CD14-positive monocyte (primary cell): ENCODE results near the gene PIAS4. TPM values are rescaled to one million over a fixed set of nuclear protein-coding genes. Genes with fewer than 3 reads are reported as not detected.

Experiments used
- DNase-seq, 3 donors: peaks; one replicate each; pipeline ENCODE4 v3.0.0-alpha.2; 2011 to 2022
- H2AFZ ChIP-seq: 2 replicates; pipeline ENCODE4 v1.6.0; 2012; ENCODE audit warnings: mild to moderate bottlenecking, low read depth, low read length, inconsistent platforms; ENCODE audit not compliant: insufficient read depth, poor library complexity, severe bottlenecking
- H3K27ac ChIP-seq, 2 donors: 1 replicate in 1 of 2; 2 replicates in 1 of 2; pipeline ENCODE4 v1.5.1; 2012 to 2013; ENCODE audit warnings: low read length in 2 of 2, control low read depth in 1 of 2, inconsistent platforms in 1 of 2, low read depth in 1 of 2, mild to moderate bottlenecking in 1 of 2
- H3K27me3 ChIP-seq, 2 donors: one replicate each; pipeline versions ENCODE4 v1.6.0 to v1.6.1; 2011 to 2013; ENCODE audit warnings: low read length in 2 of 2; ENCODE audit not compliant: control insufficient read depth in 2 of 2, insufficient read depth in 2 of 2
- H3K36me3 ChIP-seq, 2 donors: replicated peaks in 1 of 2; 1 replicate in 1 of 2; 2 replicates in 1 of 2; pipeline versions ENCODE4 v1.5.1 to v1.6.1; 2012 to 2013; ENCODE audit warnings: low read length in 2 of 2, control low read depth in 1 of 2, inconsistent platforms in 1 of 2, mild to moderate bottlenecking in 1 of 2; ENCODE audit not compliant: insufficient read depth in 2 of 2, control insufficient read depth in 1 of 2
- H3K4me1 ChIP-seq, 2 donors: 1 replicate in 1 of 2; 2 replicates in 1 of 2; pipeline versions ENCODE4 v1.5.1 to v1.6.1; 2012 to 2013; ENCODE audit warnings: low read length in 2 of 2, control low read depth in 1 of 2, inconsistent platforms in 1 of 2, mild to moderate bottlenecking in 1 of 2, moderate library complexity in 1 of 2; ENCODE audit not compliant: insufficient read depth in 2 of 2, control insufficient read depth in 1 of 2
- H3K4me2 ChIP-seq: replicated peaks from 2 replicates; pipeline ENCODE3; 2012; ENCODE audit warnings: low read length, moderate library complexity, mild to moderate bottlenecking; ENCODE audit not compliant: poor library complexity, severe bottlenecking; ENCODE audit errors: extremely low read depth
- H3K4me3 ChIP-seq, 3 experiments: fragments of 200-600 bp in 1 of 3; sonication (generic) in 1 of 3; replicated peaks in 1 of 3; 1 replicate in 2 of 3; 2 replicates in 1 of 3; pipeline ENCODE4 v1.5.1; 2011 to 2013; ENCODE audit warnings: low read length in 3 of 3, mild to moderate bottlenecking in 3 of 3, control low read depth in 2 of 3, low read depth in 2 of 3, inconsistent platforms in 1 of 3, moderate library complexity in 1 of 3
- H3K79me2 ChIP-seq: 2 replicates; pipeline ENCODE4 v1.6.0; 2012; ENCODE audit warnings: mild to moderate bottlenecking, control low read depth, inconsistent platforms, low read length, moderate library complexity; ENCODE audit not compliant: insufficient read depth
- H3K9ac ChIP-seq: 2 replicates; pipeline ENCODE4 v1.6.0; 2017; ENCODE audit warnings: low read length, mild to moderate bottlenecking; ENCODE audit not compliant: insufficient read depth, poor library complexity, severe bottlenecking
- H3K9me3 ChIP-seq, 2 donors: replicated peaks in 1 of 2; 1 replicate in 1 of 2; 2 replicates in 1 of 2; pipeline versions ENCODE4 v1.5.1 to v1.6.1; 2012 to 2013; ENCODE audit warnings: low read length in 2 of 2, control low read depth in 1 of 2; ENCODE audit not compliant: control insufficient read depth in 1 of 2, insufficient read depth in 1 of 2
- H4K20me1 ChIP-seq: 2 replicates; pipeline ENCODE4 v1.6.0; 2012; ENCODE audit warnings: mild to moderate bottlenecking, low read length, control low read depth, moderate library complexity; ENCODE audit not compliant: insufficient read depth
- H3K27ac Mint-ChIP-seq, 7 donors: one replicate each; pipeline ENCODE4 v1.8.0; 2020; ENCODE audit warnings: mild to moderate bottlenecking in 7 of 7, mixed read lengths in 7 of 7, moderate library complexity in 6 of 7, inconsistent platforms in 2 of 7
- H3K27me3 Mint-ChIP-seq, 3 donors: one replicate each; pipeline ENCODE4 v1.8.0; 2021 to 2022; ENCODE audit warnings: low read depth in 3 of 3, mild to moderate bottlenecking in 3 of 3, mixed read lengths in 3 of 3, moderate library complexity in 3 of 3, inconsistent platforms in 1 of 3
- H3K36me3 Mint-ChIP-seq, 2 donors: one replicate each; pipeline ENCODE4 v1.8.0; 2020; ENCODE audit warnings: mixed read lengths in 2 of 2, inconsistent platforms in 1 of 2, mild to moderate bottlenecking in 1 of 2
- H3K4me1 Mint-ChIP-seq: one replicate; pipeline ENCODE4 v1.8.0; 2020; ENCODE audit warnings: mild to moderate bottlenecking, mixed read lengths
- H3K4me3 Mint-ChIP-seq, 2 donors: one replicate each; pipeline ENCODE4 v1.8.0; 2020; ENCODE audit warnings: mild to moderate bottlenecking in 2 of 2, mixed read lengths in 2 of 2, moderate library complexity in 1 of 2
- H3K9me3 Mint-ChIP-seq, 7 donors: one replicate each; pipeline ENCODE4 v1.8.0; 2020 to 2022; ENCODE audit warnings: mixed read lengths in 7 of 7, mild to moderate bottlenecking in 6 of 7, moderate library complexity in 6 of 7, inconsistent platforms in 2 of 7
- WGBS: methylation state at CpG from one replicate; pipeline ENCODE4 v1.1.5; 2013; ENCODE audit warnings: missing lambda C conversion rate; ENCODE audit not compliant: insufficient coverage; 5-methylcytosine and 5-hydroxymethylcytosine counted together
- intact Hi-C, 2 donors: fragments of 100-400 bp; cut with micrococcal nuclease; formaldehyde crosslinking; loops; one replicate each; pipeline versions ENCODE4 v1.15.0 to v1.15.1; 2023
- polyA plus RNA-seq, 3 donors: library from polyadenylated mRNA; depleted of rRNA in 1 of 3; unstranded in 2 of 3; stranded (reverse) in 1 of 3; fragments of 300-500 nt in 2 of 3; fragments of >200 nt in 1 of 3; fragmentation: Illumina TruSeq in 2 of 3; gene quantifications; 1 replicate in 2 of 3; 2 replicates in 1 of 3; pipeline ENCODE4 v1.2.3, GENCODE V29; 2012 to 2021
- TF ChIP-seq, protein P1 (sequence below): fragments of 200-600 bp; IDR thresholded peaks from one replicate; pipeline ENCODE4 v1.8.0; 2022; ENCODE audit warnings: antibody characterized with exemption, mild to moderate bottlenecking

Gene PIAS4
- polyA plus RNA-seq, 3 donors: 2.3 to 8.1 (median 5.9) TPM

DNA sequence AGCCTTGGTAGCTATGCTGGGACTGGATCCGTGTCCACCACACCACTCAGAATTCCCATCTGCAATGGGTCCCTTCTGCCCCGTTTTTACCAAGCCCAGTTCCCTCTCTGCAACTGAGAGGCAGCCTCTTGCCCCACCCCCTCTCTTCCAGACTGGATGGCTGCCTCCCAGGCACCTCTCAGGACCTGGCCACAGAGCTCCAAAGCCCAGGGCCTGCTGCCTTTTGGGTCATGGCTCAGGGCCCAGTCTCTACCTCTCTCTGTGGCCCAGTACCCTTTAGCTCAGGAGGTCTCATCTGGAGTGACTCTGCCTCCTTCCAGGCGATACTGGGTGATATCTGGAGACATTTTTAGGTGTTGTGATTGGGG, 69.5 kb downstream of the PIAS4 start:
- Mint-ChIP-seq H3K27ac (peak overlapping the region in 6 of 7 donors; percentile 48 to 96 (median 92)), H3K4me1 (peaks cover 39% of the 10 kb centered on the region), H3K9me3 (peaks cover 0 to 3% (median 0%) of the 10 kb centered on the region in 7 donors), H3K27me3 (peaks cover 0 to 3% (median 2%) of the 10 kb centered on the region in 3 donors), H3K36me3 (no peaks in the 10 kb centered on the region), H3K4me3 (peak overlapping the region in 1 of 2 donors; percentile 30)
- peak overlapping the region; percentile 69 to 92 for H3K27ac ChIP-seq
- peaks cover 42 to 52% of the 10 kb centered on the region in 2 donors for H3K4me1 ChIP-seq
- DNase-seq: no peak
- H4K20me1 ChIP-seq: no peaks in the 10 kb centered on the region
- H3K4me2 ChIP-seq: peak overlapping the region; percentile 81
- H3K9ac ChIP-seq: no peak overlapping the region
- TF ChIP-seq, protein P1, sequence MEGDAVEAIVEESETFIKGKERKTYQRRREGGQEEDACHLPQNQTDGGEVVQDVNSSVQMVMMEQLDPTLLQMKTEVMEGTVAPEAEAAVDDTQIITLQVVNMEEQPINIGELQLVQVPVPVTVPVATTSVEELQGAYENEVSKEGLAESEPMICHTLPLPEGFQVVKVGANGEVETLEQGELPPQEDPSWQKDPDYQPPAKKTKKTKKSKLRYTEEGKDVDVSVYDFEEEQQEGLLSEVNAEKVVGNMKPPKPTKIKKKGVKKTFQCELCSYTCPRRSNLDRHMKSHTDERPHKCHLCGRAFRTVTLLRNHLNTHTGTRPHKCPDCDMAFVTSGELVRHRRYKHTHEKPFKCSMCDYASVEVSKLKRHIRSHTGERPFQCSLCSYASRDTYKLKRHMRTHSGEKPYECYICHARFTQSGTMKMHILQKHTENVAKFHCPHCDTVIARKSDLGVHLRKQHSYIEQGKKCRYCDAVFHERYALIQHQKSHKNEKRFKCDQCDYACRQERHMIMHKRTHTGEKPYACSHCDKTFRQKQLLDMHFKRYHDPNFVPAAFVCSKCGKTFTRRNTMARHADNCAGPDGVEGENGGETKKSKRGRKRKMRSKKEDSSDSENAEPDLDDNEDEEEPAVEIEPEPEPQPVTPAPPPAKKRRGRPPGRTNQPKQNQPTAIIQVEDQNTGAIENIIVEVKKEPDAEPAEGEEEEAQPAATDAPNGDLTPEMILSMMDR: no peak
- H3K79me2 ChIP-seq: peaks cover 7% of the 10 kb centered on the region
- no peaks in the 10 kb centered on the region for H3K9me3 ChIP-seq
- H3K4me3 ChIP-seq: peak overlapping the region in 1 of 3 experiments; percentile 82
- no peaks in the 10 kb centered on the region for H3K36me3 ChIP-seq
- intact Hi-C loops: no loop called here
- H3K27me3 ChIP-seq: no peaks in the 10 kb centered on the region
- WGBS: 50% methylated on average over 2 of the region's 3 CpGs
- peak overlapping the region; percentile 82 for H2AFZ ChIP-seq

DNA sequence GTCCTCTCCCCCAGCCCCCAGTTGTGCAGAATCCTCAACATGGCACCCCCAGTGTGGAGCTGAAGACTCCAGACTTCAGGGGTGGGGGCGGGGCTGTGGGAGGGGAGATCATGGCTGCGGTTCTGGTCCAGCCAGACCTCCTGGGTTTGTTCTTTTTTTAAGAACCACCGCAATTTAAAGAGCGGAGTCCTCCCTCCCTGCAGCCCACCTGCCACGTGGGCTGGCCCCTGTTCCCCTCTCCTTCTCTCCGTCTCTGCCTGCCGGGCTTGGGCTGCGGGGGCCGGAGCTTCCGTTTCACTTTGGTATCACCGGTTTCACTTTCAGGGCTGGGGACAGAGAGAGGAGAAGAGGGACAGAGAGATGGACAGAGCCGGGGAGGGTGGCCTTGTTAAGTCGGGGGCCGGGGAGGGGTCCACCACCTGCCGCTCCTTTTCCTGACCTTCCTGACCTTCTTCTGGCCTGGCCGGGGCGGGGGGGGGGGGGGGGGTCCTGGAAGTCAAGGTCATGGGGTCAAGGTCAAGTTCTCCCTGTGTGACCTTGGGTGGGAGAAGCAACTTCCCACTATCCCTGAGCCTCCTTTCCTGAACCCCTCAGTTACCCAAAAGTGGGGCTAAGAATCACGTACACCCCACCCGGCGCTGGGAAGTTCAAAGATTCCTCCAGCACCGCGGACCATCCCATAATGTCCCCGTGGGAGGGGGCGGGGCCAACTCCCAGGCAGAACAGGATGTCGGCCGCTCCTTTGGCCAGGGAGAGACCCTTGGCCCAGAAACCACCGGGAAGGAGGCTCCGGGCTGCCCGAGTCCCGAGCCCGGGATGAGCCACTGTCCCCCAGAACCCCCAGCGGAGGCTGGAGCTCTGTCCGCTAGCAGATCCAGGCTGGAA, 70.5 kb downstream of the PIAS4 start:
- H3K4me1 ChIP-seq: peaks cover 42 to 56% of the 10 kb centered on the region in 2 donors

More for the DNA sequence above, 70.5 kb downstream of the PIAS4 start:
- H3K27me3 Mint-ChIP-seq: peaks cover 0 to 3% (median 2%) of the 10 kb centered on the region in 3 donors
- no peaks in the 10 kb centered on the region for H3K36me3 ChIP-seq
- H3K4me2 ChIP-seq: peak overlapping the region; percentile 81
- peaks cover 42% of the 10 kb centered on the region for H3K4me1 Mint-ChIP-seq
- H3K4me3 Mint-ChIP-seq: peak overlapping the region; percentile 80 to 87
- H3K79me2 ChIP-seq: peaks cover 7% of the 10 kb centered on the region
- intact Hi-C loops: no loop called here
- no peaks in the 10 kb centered on the region for H4K20me1 ChIP-seq
- peak overlapping the region; percentile 78 for H3K9ac ChIP-seq
- 1% methylated on average over 13 of the region's 33 CpGs for WGBS
- peak overlapping the region; percentile 69 to 92 for H3K27ac ChIP-seq
- H3K36me3 Mint-ChIP-seq: no peaks in the 10 kb centered on the region
- H3K9me3 ChIP-seq: no peaks in the 10 kb centered on the region
- H2AFZ ChIP-seq: peak overlapping the region; percentile 82
- peak overlapping the region; percentile 88 to 96 (median 95) for H3K27ac Mint-ChIP-seq
- TF ChIP-seq, protein P1: no peak
- H3K9me3 Mint-ChIP-seq: peaks cover 0 to 3% (median 0%) of the 10 kb centered on the region in 7 donors
- H3K4me3 ChIP-seq: peak overlapping the region; percentile 60 to 82 (median 67)
- no peaks in the 10 kb centered on the region for H3K27me3 ChIP-seq
- DNase-seq: peak in 2 of 3 donors; percentile 56 to 63
